ENCODE measurements around the gene CDK5RAP1.

DNA sequence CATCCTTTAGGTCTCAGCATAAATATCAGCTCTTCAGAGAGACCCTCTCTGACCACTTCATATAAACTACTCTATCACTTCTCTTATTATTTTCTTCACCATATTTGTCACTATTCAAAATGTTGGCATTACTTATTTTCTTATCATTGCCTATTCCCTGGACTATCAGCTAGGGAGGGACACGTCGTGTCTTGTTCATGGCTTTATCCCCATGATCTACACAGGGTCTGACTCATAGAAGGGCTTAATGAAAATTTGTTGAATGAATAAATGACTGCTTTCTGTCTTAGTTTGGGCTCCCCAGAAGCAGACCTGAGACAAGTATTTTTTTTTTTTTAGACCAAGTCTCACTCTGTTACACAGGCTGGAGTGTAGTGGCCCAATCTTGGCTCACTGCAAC lies 3.0 kb upstream of the CDK5RAP1 start:
- TF ChIP-seq, protein P1, sequence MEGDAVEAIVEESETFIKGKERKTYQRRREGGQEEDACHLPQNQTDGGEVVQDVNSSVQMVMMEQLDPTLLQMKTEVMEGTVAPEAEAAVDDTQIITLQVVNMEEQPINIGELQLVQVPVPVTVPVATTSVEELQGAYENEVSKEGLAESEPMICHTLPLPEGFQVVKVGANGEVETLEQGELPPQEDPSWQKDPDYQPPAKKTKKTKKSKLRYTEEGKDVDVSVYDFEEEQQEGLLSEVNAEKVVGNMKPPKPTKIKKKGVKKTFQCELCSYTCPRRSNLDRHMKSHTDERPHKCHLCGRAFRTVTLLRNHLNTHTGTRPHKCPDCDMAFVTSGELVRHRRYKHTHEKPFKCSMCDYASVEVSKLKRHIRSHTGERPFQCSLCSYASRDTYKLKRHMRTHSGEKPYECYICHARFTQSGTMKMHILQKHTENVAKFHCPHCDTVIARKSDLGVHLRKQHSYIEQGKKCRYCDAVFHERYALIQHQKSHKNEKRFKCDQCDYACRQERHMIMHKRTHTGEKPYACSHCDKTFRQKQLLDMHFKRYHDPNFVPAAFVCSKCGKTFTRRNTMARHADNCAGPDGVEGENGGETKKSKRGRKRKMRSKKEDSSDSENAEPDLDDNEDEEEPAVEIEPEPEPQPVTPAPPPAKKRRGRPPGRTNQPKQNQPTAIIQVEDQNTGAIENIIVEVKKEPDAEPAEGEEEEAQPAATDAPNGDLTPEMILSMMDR (IDR thresholded peaks at IDR 0.05): no peak
- no peak for TF ChIP-seq POLR2A (IDR thresholded peaks at IDR 0.05)
- no peak for TF ChIP-seq EP300 (IDR thresholded peaks at IDR 0.05)
- no peak for TF ChIP-seq POLR2AphosphoS5 (IDR thresholded peaks at IDR 0.05)
